Measurements from ENCODE around the gene STON2.

- TF ChIP-seq CTCF (conservative IDR thresholded peaks at IDR 0.05; ENCODE audit: low read depth, low read length), result no peak
- no peak for TF ChIP-seq EZH2 (IDR thresholded peaks at IDR 0.05; ENCODE audit: low read length, unreplicated experiment)
Measured at GRCh38 chr14:81324011-81324410, 76.1 kb downstream of the STON2 start.
